Colonic mucosa (tissue), 4 donors: ENCODE data around the gene ARHGAP10. TPM values are rescaled to one million over a fixed set of nuclear protein-coding genes. Genes with fewer than 3 reads are reported as not detected.

ENCODE experiments used
- DNase-seq: peaks from one replicate; pipeline ENCODE4 v3.0.0-alpha.2; 2020
- H3K27ac ChIP-seq: fragments of 200-600 bp; one replicate; pipeline ENCODE4 v1.8.0; 2021
- H3K27me3 ChIP-seq: fragments of 200-600 bp; one replicate; pipeline ENCODE4 v1.8.0; 2021
- H3K36me3 ChIP-seq: fragments of 200-600 bp; one replicate; pipeline ENCODE4 v1.8.0; 2021
- H3K4me1 ChIP-seq: fragments of 200-600 bp; one replicate; pipeline ENCODE4 v1.8.0; 2021; ENCODE audit warnings: mild to moderate bottlenecking
- H3K4me3 ChIP-seq: fragments of 200-600 bp; one replicate; pipeline ENCODE4 v1.8.0; 2021
- H3K9ac ChIP-seq, 2 donors: one replicate each; pipeline ENCODE4 v1.7.0; 2013; ENCODE audit warnings: control low read depth in 2 of 2, low read depth in 2 of 2, low read length in 2 of 2
- H3K9me3 ChIP-seq: fragments of 200-600 bp; one replicate; pipeline ENCODE4 v1.8.0; 2021
- intact Hi-C: fragments of 100-400 bp; cut with DNase I; formaldehyde crosslinking; loops from one replicate; pipeline ENCODE4 v1.14.1; 2022
- total RNA-seq, 2 donors: library from RNA; stranded (reverse); fragmentation: NEBNext Ultra II Directional in 1 of 2; extraction: Animal tissue kit (Norgen Biotek cat#: 25700) in 1 of 2; gene quantifications; one replicate each; pipeline ENCODE4 v1.2.1, GENCODE V29; 2021
- TF ChIP-seq, protein P1 (sequence below): fragments of 200-600 bp; IDR thresholded peaks from one replicate; pipeline ENCODE4 v1.8.0; 2022; ENCODE audit warnings: antibody characterized with exemption, mild to moderate bottlenecking
- donor health status: healthy.
- donor health status: DM: no; HTN: no; CAD: no.
- donor health status: DM: no; HTN: no; CAD: no.

ARHGAP10 gene
- total RNA-seq, 2 donors from 2014 or later = 4.4 to 7.1 TPM

- Histone ChIP-seq H3K9ac (no peak overlapping the region), H3K4me1 (no peaks in the 10 kb centered on the region), H3K27me3 (no peaks in the 10 kb centered on the region), H3K27ac (no peak overlapping the region), H3K4me3 (no peak overlapping the region), H3K9me3 (no peaks in the 10 kb centered on the region), H3K36me3 (no peaks in the 10 kb centered on the region)
- DNase-seq = no peak
- TF ChIP-seq, protein P1, sequence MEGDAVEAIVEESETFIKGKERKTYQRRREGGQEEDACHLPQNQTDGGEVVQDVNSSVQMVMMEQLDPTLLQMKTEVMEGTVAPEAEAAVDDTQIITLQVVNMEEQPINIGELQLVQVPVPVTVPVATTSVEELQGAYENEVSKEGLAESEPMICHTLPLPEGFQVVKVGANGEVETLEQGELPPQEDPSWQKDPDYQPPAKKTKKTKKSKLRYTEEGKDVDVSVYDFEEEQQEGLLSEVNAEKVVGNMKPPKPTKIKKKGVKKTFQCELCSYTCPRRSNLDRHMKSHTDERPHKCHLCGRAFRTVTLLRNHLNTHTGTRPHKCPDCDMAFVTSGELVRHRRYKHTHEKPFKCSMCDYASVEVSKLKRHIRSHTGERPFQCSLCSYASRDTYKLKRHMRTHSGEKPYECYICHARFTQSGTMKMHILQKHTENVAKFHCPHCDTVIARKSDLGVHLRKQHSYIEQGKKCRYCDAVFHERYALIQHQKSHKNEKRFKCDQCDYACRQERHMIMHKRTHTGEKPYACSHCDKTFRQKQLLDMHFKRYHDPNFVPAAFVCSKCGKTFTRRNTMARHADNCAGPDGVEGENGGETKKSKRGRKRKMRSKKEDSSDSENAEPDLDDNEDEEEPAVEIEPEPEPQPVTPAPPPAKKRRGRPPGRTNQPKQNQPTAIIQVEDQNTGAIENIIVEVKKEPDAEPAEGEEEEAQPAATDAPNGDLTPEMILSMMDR = no peak
- intact Hi-C loops = loop anchor here (10.0 kb wide), 1 partner anchor 1341 kb away; no protein-coding TSS in a partner anchor
These were observed 191.5 kb downstream of the ARHGAP10 start for GRCh38 chr4:147923381-147923780.

GRCh38 chr4:147923854-147924253 lies 192.0 kb downstream of the ARHGAP10 start:
- H3K4me3 ChIP-seq = no peak overlapping the region
- no peaks in the 10 kb centered on the region for H3K9me3 ChIP-seq
- intact Hi-C loops = loop anchor here (10.0 kb wide), 1 partner anchor 1341 kb away; no protein-coding TSS in a partner anchor
- TF ChIP-seq, protein P1 = no peak
- no peak for DNase-seq
- H3K9ac ChIP-seq = no peak overlapping the region
- H3K27ac ChIP-seq = no peak overlapping the region
- no peaks in the 10 kb centered on the region for H3K36me3 ChIP-seq
- H3K4me1 ChIP-seq = no peaks in the 10 kb centered on the region
- H3K27me3 ChIP-seq = no peaks in the 10 kb centered on the region

GRCh38 chr4:147924604-147925412 lies 192.9 kb downstream of the ARHGAP10 start:
- H3K4me1 ChIP-seq = no peaks in the 10 kb centered on the region
- no peak overlapping the region for H3K9ac ChIP-seq
- intact Hi-C loops = loop anchor here (10.0 kb wide), 1 partner anchor 1340 kb away; no protein-coding TSS in a partner anchor
- H3K9me3 ChIP-seq = no peaks in the 10 kb centered on the region
- H3K27me3 ChIP-seq = no peaks in the 10 kb centered on the region
- TF ChIP-seq, protein P1 = peak; percentile 31
- H3K27ac ChIP-seq = no peak overlapping the region
- no peak overlapping the region for H3K4me3 ChIP-seq
- DNase-seq = peak; percentile 42
- no peaks in the 10 kb centered on the region for H3K36me3 ChIP-seq

GRCh38 chr4:147927377-147928137 lies 195.7 kb downstream of the ARHGAP10 start:
- Histone ChIP-seq H3K9ac (no peak overlapping the region), H3K9me3 (no peaks in the 10 kb centered on the region)

DNA sequence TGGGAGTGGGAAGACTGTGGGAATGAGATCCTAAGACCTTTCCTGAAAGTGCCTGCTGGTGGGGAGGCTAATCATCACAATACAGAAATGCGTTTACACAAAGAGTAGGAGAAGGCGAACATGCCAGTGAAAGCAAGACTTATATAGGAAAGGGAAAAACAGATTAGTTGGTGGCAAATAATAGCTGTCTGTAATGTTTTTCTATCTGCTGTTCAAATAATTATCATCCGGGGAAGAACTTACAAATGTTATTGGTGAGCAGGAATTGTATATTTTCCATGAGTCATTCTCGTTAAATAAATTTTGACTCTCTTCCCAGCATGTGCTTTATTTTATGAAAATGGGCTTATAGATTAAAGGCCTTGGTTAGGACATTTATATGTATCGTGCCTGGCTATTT lies 196.5 kb downstream of the ARHGAP10 start:
- Histone ChIP-seq H3K27ac (no peak overlapping the region), H3K36me3 (no peaks in the 10 kb centered on the region), H3K9ac (no peak overlapping the region), H3K9me3 (no peaks in the 10 kb centered on the region), H3K4me3 (no peak overlapping the region), H3K4me1 (no peaks in the 10 kb centered on the region), H3K27me3 (no peaks in the 10 kb centered on the region)
- TF ChIP-seq, protein P1 = no peak
- DNase-seq = no peak
- intact Hi-C loops = loop anchor here (10.0 kb wide), 1 partner anchor 1336 kb away; no protein-coding TSS in a partner anchor

More at GRCh38 chr4:147927377-147928137, 195.7 kb downstream of the ARHGAP10 start:
- no peak for DNase-seq
- no peak overlapping the region for H3K27ac ChIP-seq
- no peak overlapping the region for H3K4me3 ChIP-seq
- no peaks in the 10 kb centered on the region for H3K4me1 ChIP-seq
- H3K27me3 ChIP-seq = no peaks in the 10 kb centered on the region
- intact Hi-C loops = loop anchor here (10.0 kb wide), 1 partner anchor 1337 kb away; no protein-coding TSS in a partner anchor
- no peaks in the 10 kb centered on the region for H3K36me3 ChIP-seq
- TF ChIP-seq, protein P1 = no peak
